Islet of Langerhans (tissue), 1 donor: ENCODE results near the gene ARHGAP15.

ENCODE experiments used
- FAIRE-seq: peaks from one replicate; lab custom pipeline; 2011; peaks lifted over from hg19 to GRCh38; lab: Jason Lieb, UNC

Gene ARHGAP15

DNA sequence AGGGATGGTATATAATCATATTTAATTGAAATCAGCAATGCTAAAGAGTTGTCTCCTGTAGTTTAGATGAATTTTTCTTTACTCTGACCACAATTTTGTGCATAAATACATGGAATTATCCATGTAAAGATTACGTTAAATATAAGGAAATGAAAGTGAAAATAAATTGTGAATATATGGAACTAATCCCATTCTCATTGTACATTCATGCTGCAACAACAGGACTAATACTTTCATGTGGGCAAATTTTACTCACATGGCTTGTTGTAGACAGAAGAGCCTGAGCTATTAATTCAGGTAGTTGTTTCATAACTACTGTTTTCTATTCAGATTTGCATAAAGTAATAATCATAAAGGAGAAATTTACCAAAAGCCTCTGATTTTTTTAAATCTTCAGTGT lies 357.8 kb downstream of the ARHGAP15 start:
- no peak for FAIRE-seq

DNA sequence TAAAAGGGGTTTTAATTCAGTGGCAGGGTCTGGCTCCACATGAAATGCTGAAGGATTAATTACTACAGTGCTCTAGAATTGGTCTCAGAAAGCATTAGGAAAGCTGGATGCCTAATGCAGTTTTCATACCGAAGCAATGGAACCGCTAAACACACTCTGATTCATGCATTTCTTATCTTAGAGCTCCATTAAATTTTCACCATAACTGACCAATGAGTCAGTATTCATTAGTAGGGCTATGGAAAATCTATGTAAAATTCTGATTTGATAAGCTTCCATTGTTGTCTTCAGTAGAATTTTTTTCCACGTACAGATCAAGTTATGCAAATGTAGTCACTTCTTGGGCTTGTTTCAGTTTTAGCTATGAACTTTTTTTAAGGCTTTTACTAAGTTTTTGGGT lies 359.9 kb downstream of the ARHGAP15 start:
- no peak for FAIRE-seq

DNA sequence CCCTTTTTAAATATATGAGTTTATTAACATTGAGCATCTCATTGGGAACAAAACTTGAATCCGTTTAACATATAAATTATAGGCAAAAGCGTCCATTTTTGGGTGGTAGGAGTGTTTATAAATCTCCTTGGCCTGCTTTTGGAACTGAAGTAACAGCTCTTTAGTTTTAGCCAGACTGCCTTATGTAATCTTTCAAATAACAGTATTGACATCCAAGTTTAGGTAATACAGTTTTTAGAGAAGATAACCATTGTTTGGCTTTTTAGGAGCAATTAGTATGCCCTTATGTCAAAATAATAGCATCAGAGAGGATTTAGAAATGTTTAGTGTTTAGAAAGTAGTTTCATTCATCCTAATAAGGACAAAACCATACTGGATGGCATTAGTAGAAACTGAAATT lies 361.9 kb downstream of the ARHGAP15 start:
- FAIRE-seq: no peak

DNA sequence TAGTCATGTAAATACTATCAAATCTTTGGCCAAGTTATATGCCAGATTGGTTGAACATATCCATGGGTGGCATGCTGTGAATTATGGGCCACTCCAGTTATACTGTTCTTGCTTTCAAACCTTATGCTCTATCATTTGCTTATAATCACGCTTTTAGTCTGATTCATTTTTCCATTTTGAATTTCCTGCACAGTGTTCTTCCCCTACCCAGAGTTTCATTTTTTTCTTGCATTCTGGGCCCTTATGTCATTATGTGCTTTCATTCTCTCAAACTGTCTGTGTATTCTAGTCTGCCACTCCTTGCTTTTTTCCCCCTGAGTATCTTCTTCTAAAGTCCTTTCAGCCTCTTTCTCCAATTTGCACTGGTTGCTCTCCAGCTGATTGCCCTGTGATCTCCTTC lies 364.1 kb downstream of the ARHGAP15 start:
- no peak for FAIRE-seq

DNA sequence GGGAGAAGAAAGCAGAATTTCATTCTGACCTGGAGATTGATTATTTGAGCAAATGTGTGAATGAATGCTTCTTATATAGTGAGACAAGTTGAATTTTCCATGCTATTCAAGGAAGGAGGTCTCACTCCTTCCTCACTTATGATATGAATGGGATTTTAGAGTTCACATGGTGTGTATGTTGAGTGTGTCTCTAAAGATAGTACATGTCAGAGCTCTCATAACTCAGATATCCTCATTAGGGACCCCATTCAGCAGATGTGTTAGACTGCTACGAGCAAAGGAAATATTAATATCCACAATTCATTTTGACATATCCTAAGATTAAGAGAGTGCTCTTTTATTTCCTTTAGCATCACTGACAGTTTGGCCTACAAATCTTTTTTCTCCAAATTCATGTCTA lies 368.5 kb downstream of the ARHGAP15 start:
- FAIRE-seq: no peak

DNA sequence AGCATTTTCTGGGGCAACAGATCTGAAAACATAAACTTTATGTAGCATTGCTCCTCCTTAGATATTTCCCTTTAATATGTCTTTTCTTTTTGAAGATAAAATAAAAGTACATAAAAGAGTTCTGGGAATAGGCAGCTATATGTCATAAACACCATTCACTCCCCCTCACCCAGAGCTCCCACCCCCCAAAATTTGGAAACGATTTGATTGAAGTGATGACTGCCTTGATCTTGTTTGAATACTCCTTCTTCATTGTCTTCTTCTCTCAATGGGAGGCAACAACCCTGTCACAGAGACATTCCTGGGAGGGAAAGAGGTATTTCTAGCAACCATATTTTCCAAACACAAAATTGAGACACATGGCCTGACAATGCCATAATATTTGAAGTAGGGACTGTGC lies 369.3 kb downstream of the ARHGAP15 start:
- no peak for FAIRE-seq

DNA sequence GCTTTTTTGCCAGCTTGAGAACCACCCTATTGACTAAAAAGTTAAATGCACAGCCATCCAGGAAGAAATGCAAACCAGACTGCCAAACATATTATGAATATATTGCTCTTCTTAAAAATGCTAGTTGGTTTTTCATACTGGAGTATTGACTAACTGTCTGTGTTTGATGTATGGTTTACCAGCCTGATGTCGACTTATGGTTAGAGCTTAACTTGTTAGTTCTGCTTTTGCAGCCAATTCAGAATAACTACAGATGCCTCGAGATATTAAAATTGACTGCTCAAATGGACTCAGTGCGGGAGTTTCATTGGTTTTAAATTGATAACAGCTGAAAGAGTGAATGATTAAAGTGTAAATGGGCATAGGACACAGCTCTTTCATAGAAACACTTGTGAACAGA lies 369.8 kb downstream of the ARHGAP15 start:
- FAIRE-seq: no peak

DNA sequence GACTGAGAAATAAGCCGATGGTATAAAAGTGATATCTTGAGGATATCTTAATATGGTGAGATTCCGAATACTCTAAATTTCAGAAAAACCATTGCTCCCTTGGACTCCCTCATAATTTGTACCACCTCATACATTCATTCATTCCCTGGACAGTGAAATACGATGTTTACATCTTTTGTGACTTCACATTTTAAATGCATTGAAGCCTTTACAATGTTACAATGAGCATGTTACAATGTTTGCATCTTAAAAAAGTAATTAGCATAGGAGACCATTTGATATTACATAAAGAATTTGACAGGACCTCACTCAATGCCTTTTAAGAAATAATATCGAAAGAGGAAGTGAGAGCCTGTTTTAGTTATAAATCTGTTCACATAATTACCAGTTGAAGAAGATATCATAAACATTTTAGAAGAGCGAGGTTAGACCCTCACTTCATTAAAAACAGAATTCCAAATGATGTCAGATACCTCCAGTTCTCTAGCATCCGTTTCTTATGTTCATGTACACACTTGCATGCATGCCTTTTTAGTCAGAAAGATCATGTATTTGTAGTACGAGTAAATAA lies 372.0 kb downstream of the ARHGAP15 start:
- no peak for FAIRE-seq

DNA sequence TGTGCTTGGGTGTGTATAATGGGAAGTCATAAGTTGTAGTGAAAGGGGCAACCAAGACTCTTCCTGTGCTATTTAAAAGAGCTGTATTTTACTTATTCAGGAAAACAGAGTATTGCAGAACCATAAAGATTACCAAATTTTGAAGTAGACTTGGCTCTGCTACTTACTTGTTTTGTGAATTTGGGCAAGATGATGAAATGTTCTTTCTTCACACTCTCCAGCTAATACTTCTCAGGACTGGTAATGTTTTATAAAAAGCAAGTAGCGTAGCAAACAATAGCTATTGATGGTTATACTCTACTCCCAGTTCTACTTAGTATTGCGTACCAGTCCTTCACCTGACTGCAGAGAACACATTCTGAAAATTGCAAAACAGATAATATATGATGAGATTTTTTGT lies 374.1 kb downstream of the ARHGAP15 start:
- no peak for FAIRE-seq

DNA sequence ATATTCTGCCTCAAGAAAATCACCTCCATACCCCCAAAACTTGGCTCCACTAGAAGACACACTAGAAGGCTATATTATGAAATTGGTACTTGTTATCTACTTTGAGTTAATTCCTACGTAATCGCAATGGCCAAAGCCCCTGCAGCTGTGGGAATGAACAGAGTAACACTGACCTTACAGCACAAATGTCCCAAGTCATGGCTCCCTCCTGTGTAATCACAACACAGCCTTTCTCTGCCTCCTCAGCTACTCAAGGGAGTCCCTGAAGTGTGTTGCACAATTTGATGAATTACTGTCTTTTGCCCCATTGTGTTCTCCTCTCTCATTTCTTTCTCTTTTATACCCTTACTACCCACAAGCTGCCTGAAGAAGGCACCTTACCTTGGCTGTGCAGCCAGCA lies 375.2 kb downstream of the ARHGAP15 start:
- FAIRE-seq: no peak

DNA sequence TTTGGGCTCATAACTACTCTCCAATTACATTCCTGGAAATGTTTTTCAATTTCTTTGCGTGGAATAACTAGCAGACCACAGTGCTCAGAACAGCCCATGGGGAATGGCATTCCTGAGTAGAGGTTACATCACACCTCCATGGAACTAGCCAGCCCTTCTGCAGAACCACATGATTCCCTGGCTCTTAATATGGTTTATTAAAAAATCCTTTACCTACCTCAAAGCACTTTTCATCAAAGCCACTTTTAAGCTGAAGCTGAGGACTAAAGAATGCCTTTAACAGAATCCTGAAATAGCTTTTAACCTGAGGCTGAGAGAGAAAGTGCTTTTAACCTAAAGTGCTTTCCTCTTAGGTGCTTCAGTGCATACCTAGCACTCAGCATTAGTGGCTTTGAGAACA lies 376.3 kb downstream of the ARHGAP15 start:
- no peak for FAIRE-seq

DNA sequence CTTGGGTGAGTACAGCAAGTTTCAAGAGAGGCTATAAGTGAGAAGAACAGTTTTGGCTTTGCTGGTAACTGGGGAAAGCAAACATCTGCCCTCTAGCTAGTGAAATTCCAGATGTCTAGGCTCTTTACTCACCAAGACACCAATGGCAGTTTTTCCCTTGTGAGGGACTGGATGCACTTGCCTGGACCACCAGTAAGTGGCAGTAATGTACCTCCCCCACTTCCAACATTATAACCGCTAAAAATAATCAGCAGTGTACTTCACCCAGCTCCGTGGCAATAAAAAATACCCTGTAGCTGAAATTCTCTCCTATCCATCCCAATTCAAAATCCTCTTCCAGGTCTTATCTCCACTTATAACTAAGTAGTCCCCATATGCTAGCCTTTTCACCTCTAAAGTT lies 383.9 kb downstream of the ARHGAP15 start:
- FAIRE-seq: no peak

DNA sequence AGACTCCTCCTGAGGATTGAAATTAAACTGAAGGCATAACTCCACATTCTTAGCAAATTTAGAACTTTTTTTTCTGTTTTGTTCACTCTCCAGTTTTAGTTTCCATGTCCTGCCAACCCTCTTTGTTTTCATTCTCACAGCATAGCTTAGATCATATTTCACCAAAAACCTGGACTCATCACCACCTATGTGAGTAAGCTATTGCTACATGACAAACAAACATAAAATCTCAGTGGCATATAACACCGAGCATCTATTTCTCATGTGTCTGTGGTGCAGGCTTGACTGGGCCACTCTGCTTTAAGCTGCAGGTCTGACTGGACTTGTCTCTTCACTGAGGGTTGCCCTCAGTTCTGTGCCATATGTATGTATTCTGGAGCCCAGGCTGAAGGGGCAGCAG lies 385.2 kb downstream of the ARHGAP15 start:
- no peak for FAIRE-seq

DNA sequence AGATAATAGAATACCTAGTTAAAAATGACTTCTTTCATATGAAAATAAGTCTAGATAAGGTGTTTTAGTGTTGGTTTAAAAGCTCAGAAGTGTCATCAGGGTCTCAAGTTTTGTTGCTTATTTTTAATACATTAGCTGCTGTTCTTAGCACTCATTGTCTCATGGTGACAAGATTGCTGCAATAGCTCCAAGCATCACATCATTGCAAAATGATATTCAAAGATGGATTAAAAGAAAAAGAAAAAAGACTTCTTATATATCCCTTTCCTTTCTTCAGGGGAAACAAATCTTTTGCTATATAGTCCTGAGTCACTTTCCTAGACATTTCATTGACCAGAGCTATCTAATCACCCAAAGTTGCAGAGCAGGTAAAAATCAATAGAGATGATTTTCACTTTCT lies 386.1 kb downstream of the ARHGAP15 start:
- FAIRE-seq: no peak

DNA sequence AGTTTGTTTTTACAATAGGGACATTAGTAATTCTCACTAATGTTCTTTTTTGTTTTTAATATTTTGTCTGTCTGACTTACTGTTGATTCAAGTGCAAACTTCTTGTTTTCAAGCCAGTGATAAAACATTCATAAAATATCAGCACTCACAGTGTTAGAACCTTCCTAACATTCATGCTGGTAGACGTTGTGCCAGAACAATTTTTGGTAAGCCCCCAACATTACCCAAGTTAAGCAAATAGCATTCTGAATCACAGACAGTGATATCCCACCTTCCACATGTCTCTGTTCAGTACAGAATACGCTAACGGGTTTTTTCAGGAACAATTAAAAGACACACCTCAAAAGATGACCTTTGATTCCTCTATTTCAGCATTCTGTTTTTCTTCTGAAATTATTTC lies 390.3 kb downstream of the ARHGAP15 start:
- no peak for FAIRE-seq

DNA sequence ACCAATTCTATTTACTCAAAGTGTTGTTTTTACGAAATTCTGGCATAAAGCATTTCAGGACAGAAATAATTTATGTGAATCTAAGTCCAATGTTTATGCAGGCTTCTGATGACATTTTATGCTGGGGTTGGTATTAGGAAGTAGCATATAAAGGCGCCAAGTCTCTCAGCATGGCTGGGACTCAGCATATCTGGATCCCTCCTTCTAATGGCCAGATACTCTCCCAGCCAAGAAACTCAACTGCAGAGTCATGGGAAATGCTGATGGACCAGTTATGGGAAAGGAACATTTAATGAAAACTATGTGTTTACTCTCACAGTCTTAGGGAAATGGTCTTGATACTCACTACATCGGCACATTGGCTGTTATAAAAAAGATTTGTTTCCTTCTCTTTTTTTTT lies 392.2 kb downstream of the ARHGAP15 start:
- FAIRE-seq: no peak

DNA sequence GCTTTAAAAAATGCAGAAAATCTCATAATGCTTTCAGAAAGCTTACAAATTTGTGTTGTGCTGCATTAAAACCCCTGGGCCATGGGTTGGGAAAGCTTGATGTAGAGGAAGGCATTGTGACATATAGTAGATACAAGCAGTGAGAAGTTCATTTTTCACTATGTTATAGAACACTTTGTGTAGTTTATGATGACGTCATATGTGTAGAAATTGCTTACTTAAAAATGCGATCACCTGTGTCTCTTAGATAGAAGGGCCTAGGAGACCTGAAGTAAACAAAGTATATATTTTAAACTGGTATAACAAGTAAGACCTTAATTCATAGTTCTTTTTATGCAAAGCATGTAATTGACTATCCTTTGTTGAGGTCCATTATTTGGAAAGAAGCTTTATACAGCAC lies 393.5 kb downstream of the ARHGAP15 start:
- no peak for FAIRE-seq

DNA sequence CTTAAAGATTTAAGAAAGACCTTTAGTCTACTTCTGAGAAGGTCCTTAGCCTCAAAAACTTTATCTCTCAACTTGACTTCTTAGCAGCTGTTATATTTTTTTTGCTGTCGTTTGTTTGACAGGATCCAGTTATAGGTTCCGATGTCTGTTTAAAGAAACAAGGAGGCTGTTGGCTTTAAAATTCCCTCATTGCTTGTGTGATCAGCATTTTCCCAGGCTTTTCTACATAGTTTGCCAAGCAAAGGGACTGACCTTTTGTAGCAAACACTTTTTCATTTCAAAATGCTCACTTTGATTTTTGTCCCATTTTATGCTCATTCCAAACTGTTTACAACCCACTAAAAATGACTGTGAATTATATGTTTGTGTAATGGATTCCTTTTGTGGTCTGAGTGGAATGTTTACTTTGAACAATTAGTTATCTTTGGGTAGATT lies 394.9 kb downstream of the ARHGAP15 start:
- FAIRE-seq: no peak

DNA sequence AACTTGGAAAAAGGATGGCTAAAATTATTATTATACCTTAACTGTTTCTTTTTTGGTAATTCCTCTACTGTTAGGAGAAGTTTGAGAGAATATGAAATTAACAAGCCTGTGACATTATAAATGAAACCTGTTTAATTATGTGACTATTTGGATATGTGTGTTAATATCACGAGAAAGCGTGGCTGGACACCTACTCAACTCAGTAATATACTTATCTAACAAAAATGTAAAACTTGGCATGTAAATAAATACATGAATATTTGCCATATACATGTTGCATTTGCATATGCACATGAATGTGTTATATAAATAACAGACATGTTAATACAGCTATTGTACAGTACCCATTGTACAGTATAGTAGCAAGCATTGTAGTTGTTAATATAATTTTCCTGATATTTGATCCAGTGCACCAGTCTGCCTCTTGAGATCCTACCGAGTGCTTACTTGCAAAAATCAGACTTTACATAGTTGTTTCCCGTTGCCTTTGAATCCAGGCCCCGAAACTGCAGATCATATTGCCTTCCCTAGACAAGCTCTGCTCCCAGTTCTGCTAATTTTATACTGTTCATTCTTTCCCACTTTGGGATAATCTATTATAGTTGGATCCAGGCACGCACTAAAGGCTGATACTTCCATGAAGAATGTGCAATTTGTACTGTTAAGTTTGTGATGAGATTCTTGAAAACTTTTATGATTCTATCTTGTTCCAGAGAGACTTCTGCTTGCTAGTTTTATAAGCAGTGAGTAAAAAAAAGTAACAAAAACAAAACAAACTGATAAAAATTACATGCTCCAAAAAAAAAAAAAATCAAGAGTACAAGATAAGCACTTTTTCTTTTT lies 395.6 kb downstream of the ARHGAP15 start:
- FAIRE-seq: no peak

DNA sequence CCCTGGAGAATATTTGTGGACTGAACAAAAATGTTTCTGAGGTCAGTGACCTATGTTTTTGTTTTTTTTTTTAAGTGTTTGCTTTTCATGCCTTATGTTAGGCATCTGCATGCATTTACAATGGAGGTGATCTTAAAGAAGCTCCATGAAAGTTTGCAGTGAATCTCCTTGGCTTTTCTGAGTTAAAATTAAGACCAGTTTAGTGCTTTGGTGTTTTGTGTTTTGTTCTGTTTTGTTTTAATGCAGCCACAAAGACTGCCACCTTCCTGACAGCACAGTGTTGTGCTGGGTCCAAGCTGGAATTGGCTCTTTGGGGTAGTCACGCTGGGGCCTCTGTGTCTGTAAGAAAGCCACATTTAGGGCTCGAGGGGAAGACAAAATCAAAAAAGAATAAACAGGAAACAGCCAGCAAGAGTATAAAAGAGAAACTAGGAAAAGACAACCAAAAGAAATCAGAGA lies 396.2 kb downstream of the ARHGAP15 start:
- no peak for FAIRE-seq

DNA sequence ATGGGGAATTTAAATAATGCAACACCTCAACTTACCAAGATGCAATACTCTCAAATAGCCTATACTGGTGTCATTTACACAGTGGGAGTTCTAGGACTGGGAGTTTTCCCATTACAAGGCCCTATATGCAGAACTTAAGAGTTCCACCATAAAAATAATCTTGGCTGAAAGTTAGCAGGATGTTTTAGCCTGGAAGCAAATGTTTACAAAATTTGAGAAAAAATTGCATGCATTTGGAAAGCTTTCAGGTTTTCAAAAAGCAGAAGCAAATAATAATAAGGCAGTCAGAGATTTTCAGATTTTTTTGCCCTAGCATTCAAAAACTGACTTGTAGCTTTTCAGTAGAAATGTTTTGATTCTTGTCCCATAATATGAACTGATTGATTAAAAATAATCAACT lies 397.3 kb downstream of the ARHGAP15 start:
- no peak for FAIRE-seq

DNA sequence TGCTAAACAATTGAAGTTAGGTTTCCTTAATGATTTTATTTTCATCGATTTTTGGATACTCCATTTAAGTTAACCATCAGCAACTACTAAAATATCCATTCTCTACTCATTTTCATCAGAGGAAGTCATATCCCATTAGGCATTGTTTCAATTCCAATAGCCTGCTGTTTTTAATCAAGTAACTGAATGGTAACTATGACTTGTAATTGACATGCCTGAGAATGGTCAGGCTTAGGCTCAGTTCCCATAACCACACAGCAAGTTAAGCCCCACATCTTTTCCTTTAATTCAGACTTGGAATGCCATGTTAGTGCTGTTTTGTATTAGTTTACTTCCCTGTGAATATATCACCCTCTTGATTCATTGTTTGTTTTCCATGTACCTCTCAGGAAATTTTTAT lies 398.8 kb downstream of the ARHGAP15 start:
- no peak for FAIRE-seq

DNA sequence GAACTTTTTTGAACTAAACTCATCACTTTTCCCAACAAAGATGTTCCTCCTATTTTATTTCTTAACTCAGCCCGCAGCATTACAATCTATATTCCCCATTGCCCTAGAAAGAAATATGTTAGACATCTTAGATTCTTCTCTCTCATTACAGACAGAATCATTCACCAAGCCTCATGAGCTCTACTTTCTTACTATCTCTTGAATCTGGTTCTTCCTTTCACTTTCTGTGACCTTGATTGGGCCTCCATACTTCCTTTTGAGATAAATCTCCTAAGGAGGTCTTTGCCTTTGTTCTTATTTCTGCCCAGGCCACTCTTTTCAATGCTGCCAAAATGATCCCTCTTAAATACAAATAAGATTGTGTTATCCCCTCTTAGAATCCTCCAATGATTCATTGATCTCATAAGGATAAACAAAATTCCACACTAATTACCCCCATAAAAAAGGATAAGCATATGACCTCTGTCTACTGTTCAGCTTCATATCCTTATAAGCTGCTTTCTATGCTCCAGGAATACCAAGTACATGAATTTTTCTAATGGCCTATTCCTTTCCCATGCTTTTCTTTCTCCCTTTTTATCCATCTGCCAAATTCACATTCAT lies 400.0 kb downstream of the ARHGAP15 start:
- FAIRE-seq: no peak

DNA sequence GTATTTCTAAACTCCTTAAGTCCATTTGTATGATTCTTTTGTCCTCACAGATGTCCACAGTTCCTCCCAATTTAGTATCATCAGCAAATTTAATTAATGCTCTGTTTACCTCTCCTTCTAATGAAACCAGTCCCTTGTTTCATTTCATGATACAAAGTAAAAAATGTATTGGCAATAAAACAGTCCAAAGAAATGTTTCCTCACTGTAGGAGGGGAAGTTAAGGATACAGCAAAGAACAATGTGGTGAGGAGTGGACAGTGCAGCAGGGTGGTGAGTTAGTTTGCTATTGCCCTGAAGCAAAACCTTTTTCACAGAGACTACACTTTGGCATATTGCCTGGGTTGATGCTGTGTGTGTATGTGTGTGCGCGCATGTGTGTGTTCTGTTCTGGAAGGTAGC lies 401.5 kb downstream of the ARHGAP15 start:
- no peak for FAIRE-seq
